ENCODE measurements around the gene AQP5. TPM values are rescaled to one million over a fixed set of nuclear protein-coding genes. Genes with fewer than 3 reads are reported as not detected.

Gene AQP5
- total RNA-seq, 2 donors from 2014 or later = not detected

DNA sequence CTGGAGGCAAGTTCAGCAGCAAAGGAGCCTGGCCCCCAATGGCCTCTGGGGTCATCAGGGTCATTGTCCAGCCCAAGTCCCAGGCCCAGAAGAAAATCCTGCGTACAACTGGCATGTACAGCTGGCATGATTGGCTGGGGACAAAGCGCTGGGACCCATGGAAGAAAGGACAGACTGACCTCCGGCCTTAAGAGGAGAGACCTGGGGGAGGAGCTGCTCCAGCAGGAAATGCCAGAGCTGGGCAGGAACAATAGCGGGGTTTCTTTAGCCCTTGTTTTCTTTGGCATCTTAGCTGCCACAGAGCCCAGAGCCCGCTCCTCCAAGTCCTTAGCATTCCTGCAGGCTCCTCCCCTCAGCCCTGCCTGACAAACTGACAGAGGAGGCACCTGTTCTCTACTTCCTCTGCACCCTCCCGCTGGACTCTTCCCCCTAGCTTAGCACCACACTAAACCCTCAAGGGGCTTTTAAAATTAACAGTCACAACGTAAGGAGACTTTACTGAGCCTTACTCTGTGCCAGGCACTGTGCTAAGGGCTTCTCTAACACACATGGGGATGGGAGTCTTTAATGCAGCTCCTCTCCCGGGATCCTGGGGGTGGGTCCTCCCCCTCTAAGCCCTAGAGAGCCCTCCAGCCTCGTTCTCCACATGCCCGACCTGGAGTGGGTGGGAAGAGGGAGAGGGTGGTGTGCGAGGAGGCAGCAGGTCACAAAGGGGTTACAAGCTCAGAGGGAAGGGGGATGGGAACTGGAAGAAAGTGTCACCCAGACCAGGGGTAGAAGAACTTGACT lies 1.8 kb upstream of the AQP5 start:
- ATAC-seq (peak; percentile 55), DNase-seq (no peak)
- intact Hi-C loops (cut with DNase I, micrococcal nuclease) = loop anchor here in 1 of 2 donors (10.0 kb wide), 1 partner anchor 95 kb away; the partner anchor contains the start of gene ASIC1

GRCh38 chr12:49960474-49961110 lies 1.1 kb upstream of the AQP5 start:
- DNase-seq (no peak), ATAC-seq (no peak)
- intact Hi-C loops (cut with DNase I, micrococcal nuclease) = loop anchor here in 1 of 2 donors (10.0 kb wide), 1 partner anchor 94 kb away; the partner anchor contains the start of gene ASIC1

DNA sequence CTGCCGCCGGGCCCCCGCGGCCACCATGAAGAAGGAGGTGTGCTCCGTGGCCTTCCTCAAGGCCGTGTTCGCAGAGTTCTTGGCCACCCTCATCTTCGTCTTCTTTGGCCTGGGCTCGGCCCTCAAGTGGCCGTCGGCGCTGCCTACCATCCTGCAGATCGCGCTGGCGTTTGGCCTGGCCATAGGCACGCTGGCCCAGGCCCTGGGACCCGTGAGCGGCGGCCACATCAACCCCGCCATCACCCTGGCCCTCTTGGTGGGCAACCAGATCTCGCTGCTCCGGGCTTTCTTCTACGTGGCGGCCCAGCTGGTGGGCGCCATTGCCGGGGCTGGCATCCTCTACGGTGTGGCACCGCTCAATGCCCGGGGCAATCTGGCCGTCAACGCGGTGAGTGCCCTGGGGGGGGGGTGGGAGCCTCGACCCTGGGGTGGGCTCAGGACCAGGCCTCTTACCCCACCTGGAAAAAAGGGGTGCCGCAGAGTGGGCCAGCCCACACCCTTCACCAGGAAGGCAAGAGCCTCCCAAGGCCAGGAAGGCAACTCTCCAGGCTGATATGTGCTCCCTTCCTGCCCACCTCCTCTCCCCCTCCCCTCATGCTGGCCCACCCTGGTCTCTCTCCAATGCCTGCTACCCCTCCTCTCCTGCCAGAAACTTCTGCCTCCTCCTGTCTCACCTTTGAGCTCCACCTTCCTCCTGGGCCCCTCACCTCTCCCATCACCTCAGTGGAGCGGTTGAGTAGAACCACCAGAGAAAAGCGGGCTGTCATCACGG lies 507 bp downstream of the AQP5 start:
- intact Hi-C loops (cut with DNase I, micrococcal nuclease) = loop anchor here in 1 of 2 donors (10.0 kb wide), 1 partner anchor 93 kb away; the partner anchor contains the start of gene ASIC1
- DNase-seq (no peak), ATAC-seq (no peak)

DNA sequence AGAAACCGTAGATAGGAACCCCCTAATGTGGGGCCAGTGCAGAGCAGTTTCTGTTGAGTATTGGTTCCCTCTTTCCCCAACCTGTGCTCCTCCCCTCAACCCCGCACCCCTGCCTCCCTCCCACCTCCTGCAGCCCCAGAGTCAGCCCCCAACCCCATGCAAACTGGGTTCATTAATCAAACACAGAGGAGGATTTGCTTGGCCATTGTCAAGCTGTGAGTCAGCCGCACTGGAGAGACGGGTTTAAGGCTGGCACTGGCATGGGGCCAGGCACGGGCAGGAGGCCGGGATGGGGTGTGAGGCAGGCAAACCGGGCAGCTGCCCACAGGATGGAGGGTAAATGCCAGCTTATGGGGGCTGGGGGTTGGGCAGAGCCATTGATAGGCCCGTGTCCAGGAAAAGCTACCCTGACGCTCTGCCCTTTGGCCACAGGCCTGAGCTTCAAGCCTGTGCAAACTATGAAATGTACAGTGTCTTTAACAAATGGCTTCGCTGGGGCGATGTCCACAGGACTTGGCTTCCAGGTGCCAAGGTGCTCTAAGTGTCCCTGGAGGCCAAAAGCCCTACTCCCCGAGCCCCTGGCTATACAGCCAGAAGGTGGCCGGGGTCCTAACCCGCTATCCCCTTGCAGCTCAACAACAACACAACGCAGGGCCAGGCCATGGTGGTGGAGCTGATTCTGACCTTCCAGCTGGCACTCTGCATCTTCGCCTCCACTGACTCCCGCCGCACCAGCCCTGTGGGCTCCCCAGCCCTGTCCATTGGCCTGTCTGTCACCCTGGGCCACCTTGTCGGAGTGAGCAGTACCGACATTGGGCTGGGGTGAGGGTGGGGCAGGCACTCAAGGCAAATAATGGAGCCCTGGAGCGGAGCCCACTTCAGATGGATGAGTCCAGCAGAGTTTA lies 1.4 kb downstream of the AQP5 start:
- intact Hi-C loops (cut with DNase I, micrococcal nuclease) = loop anchor here in 1 of 2 donors (10.0 kb wide), 1 partner anchor 92 kb away; the partner anchor contains the start of gene ASIC1
- ATAC-seq = peak; percentile 31
- peak; percentile 51 to 60 for DNase-seq

DNA sequence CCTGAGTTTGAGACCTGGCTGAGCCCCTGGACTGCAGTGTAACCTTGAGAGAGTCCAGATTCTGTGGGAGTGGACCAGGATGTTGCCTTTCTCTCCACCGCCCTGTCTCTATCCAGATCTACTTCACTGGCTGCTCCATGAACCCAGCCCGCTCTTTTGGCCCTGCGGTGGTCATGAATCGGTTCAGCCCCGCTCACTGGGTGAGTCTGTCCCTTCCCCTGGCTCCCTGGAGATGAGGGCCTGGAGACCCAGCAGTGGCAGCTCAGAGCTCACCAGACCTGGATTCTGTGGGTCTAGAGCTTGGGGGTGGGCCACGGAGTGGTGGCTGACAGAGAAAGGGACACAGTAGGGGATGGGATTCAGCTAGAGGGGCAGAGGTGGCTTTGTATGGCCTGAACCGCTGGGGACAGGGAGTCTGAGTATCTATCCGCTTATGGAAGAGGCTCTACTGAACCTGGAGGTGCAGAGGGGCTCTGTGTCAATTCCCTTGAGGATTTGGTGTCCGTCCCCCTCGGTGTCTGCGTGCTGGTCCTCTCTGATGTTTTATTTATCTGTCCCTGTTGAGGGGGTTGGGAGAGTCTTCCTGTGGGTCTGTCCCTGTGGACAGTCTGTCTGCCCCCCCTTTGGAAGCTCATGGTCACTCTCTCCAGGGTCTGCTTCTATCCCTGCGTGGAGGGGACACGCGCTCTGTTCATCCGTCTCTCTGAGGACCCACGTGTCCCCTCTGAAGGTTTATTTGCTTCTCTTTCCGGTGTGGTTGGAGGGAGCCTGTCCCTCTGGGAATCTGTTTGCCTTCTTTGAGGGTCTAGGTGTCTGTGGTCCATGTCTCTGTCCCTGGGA lies 2.5 kb downstream of the AQP5 start:
- intact Hi-C loops (cut with DNase I, micrococcal nuclease) = loop anchor here in 1 of 2 donors (10.0 kb wide), 1 partner anchor 91 kb away; the partner anchor contains the start of gene ASIC1
- DNase-seq (no peak), ATAC-seq (no peak)

DNA sequence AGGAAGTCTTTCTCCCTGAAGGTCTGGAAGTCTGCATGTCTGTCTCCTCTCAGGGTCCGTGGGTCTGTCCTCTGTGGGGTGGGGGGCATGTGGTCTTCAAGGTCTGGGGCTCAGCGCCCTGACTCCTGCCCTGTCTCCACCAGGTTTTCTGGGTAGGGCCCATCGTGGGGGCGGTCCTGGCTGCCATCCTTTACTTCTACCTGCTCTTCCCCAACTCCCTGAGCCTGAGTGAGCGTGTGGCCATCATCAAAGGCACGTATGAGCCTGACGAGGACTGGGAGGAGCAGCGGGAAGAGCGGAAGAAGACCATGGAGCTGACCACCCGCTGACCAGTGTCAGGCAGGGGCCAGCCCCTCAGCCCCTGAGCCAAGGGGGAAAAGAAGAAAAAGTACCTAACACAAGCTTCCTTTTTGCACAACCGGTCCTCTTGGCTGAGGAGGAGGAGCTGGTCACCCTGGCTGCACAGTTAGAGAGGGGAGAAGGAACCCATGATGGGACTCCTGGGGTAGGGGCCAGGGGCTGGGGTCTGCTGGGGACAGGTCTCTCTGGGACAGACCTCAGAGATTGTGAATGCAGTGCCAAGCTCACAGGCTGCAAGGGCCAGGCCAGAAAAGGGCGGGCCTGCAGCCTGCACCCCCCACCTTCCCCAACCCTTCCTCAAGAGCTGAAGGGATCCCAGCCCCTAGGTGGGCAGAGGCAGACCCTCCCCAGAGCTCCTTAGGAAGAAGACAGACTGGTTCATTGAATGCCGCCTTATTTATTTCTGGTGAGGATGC lies 3.4 kb downstream of the AQP5 start:
- intact Hi-C loops (cut with DNase I, micrococcal nuclease) = loop anchor here (5.0 to 10.0 kb wide), 2 partner anchors 90 to 102 kb away; partner anchors contain the start of gene ASIC1 (in 1 of the 2)
- DNase-seq (no peak), ATAC-seq (no peak)

DNA sequence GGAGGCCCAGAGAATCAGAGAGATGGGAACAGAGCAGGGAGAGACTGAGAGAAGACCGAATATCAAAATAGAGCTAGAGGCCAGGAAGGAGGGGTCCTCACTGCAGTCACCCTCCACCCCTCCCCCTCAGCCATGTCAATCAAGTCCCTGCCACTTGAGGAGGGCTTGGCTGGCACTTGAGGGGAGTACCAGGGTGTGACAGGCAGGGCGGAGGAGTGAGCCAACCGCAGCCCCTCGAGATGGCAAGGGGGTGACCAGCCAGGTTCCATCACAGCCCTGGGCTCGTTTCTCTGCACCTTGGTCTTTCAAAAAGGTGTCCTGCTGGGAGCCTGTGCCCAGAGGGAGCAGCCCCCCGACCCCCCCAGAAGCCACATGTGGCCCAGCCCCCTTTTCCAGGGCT lies 4.2 kb downstream of the AQP5 start:
- no peak for DNase-seq
- intact Hi-C loops (cut with DNase I, micrococcal nuclease) = loop anchor here (5.0 to 10.0 kb wide), 2 partner anchors 89 to 101 kb away; partner anchors contain the start of gene ASIC1 (in 1 of the 2)
- no peak for ATAC-seq

GRCh38 chr12:49966511-49967041 lies 4.9 kb downstream of the AQP5 start:
- ATAC-seq = no peak
- DNase-seq = no peak
- intact Hi-C loops (cut with DNase I, micrococcal nuclease) = loop anchor here (5.0 to 10.0 kb wide), 2 partner anchors 88 to 101 kb away; partner anchors contain the start of gene ASIC1 (in 1 of the 2)

DNA sequence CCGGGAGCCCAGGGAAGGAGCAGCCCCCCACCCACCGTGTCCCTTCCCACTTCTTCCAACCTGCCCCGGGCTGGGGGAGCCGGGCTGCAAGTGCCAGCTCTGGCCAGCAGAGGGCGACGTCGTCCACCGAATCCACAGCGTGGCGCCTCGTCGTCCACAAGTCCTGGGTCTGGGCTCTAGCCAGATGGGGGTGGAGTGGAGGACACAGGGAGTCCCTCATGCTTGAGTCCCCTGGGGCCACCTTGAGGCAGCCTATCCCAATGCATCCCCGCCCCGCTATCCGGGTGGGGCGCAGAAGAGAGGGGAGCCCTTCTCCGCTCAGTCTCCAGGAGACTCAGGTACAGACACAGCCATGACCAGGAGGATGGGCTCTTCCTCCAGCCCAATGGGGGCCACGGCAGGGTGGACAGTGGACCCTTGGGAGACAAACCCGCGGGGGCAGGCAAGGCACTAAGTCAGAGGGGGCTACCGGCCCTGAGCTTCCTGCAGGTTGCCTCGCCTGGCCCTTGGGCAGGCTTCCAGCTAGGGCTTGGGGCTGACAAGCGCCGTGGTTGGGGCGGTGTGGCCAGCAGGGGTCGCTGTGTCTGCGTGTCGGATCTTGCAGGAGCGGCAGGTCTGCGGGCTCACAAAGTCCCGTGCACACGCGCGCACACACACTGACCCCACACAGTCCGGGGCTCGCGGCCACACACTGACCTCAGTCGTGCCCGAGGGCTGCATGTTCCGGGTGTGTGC lies 5.5 kb downstream of the AQP5 start:
- ATAC-seq (peak; percentile 86), DNase-seq (peak; percentile 86 to 96)
- intact Hi-C loops (cut with DNase I, micrococcal nuclease) = loop anchor here (5.0 to 10.0 kb wide), 2 partner anchors 88 to 100 kb away; partner anchors contain the start of gene ASIC1 (in 1 of the 2)

DNA sequence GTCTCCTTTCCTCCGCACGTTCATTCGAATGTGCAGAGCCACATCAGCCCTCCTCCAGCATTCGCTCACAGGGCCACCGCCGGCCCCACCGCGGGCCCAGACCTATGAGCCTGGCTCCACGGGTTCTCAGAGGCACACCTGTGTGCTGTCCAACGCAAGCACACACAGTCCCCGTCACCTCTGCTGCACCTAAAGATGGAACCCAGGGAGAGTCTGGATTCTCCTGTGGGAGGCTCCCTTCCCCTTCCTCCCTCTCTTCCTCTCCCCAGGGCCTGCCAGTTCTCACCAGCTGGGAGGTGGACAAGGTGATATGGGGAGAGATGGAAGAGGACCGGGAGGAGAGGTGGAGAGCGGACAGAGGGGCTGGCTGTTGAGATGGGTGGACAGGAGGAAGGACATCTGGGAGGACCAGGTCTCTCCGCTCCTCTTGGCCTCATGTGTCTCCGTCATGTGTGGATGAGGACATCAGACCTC lies 6.1 kb downstream of the AQP5 start:
- ATAC-seq (no peak), DNase-seq (no peak)
- intact Hi-C loops (cut with DNase I, micrococcal nuclease) = loop anchor here (5.0 to 10.0 kb wide), 2 partner anchors 87 to 99 kb away; partner anchors contain the start of gene ASIC1 (in 1 of the 2)

DNA sequence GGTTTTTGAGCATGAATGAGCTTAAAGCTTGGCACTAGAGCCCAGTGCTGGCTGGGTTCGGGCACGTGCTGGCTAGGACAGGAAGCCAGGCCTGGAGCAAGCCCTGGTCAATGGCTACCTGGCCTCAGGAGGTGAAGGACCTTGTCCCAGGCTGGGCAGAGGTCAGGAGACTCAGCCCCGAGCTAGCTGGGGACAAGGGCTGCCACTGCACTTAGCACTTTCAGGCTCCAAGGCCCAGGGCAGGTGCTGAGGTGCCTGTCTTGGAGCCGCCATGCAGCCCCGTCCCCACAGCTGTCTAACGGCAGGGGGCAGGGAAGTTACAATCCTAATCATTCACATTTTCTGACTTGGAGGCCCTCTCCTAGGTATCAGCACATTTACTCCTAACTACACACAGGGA lies 6.8 kb downstream of the AQP5 start:
- ATAC-seq = no peak
- no peak for DNase-seq
- intact Hi-C loops (cut with DNase I, micrococcal nuclease) = loop anchor here (5.0 to 10.0 kb wide), 2 partner anchors 86 to 99 kb away; partner anchors contain the start of gene ASIC1 (in 1 of the 2)

- intact Hi-C loops (cut with DNase I, micrococcal nuclease) = loop anchor here (5.0 to 10.0 kb wide), 2 partner anchors 86 to 98 kb away; partner anchors contain the start of gene ASIC1 (in 1 of the 2)
Measured at GRCh38 chr12:49969027-49969426, 7.4 kb downstream of the AQP5 start.

GRCh38 chr12:49969651-49970429 lies 8.2 kb downstream of the AQP5 start:
- no peak for DNase-seq
- ATAC-seq = no peak
- intact Hi-C loops (cut with DNase I, micrococcal nuclease) = loop anchor here (5.0 to 10.0 kb wide), 3 partner anchors 82 to 97 kb away; partner anchors contain the start of gene ASIC1 (in 1 of the 2)

More at GRCh38 chr12:49969027-49969426, 7.4 kb downstream of the AQP5 start:
- no peak for DNase-seq
- ATAC-seq = no peak

DNA sequence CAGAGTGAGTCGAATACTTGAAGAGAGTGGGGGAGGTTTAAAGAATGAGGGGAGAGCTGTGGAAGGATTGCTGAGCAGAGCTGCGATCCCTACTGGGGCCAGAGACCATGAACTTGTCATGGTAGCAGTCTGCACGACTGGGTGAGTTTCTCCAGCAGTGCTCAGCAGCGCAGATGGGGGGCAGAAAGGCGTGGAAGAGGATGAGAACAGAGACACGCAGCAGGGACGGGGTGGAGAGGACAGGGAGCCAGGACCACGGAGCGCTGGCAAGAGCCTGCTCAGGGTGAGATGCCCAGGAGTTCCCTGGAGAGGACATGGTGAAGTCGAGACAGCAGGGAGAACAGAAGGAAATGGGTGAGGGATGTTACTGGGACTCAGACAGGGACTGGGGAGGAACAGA lies 9.0 kb downstream of the AQP5 start:
- ATAC-seq = no peak
- intact Hi-C loops (cut with DNase I, micrococcal nuclease) = loop anchor here in 1 of 2 donors (5.0 kb wide), 1 partner anchor 82 kb away; no protein-coding TSS in a partner anchor
- DNase-seq = no peak
